Keratinocyte (primary cell): ENCODE results near the gene CHERP. TPM values are rescaled to one million over a fixed set of nuclear protein-coding genes. Genes with fewer than 3 reads are reported as not detected.

Experiments
- DNase-seq: peaks from one replicate; pipeline ENCODE4 v3.0.0-alpha.2; 2011; ENCODE audit warnings: low read depth, missing footprints, low spot score
- FAIRE-seq: peaks from 2 replicates; lab custom pipeline; 2011; peaks lifted over from hg19 to GRCh38; lab: Jason Lieb, UNC
- H2AFZ ChIP-seq: 2 replicates; pipeline ENCODE4 v1.6.0; 2012; ENCODE audit warnings: low read length, control low read depth, inconsistent platforms; ENCODE audit not compliant: control insufficient read depth
- H3K27ac ChIP-seq: 2 replicates; pipeline ENCODE4 v1.5.1; 2011; ENCODE audit warnings: low read length; ENCODE audit not compliant: control insufficient read depth, insufficient read depth
- H3K27me3 ChIP-seq: 3 replicates; pipeline ENCODE4 v1.6.0; 2011; ENCODE audit warnings: low read length; ENCODE audit not compliant: control insufficient read depth, insufficient read depth; ENCODE audit errors: extremely low read depth
- H3K36me3 ChIP-seq, 2 experiments: 2 replicates in 1 of 2; 3 replicates in 1 of 2; pipeline ENCODE4 v1.5.1; 2011; ENCODE audit warnings: low read length in 2 of 2, mild to moderate bottlenecking in 1 of 2; ENCODE audit not compliant: control insufficient read depth in 2 of 2, insufficient read depth in 2 of 2; ENCODE audit errors: extremely low read depth in 1 of 2
- H3K4me1 ChIP-seq: 3 replicates; pipeline ENCODE4 v1.5.1; 2011; ENCODE audit warnings: low read length; ENCODE audit not compliant: control insufficient read depth, insufficient read depth; ENCODE audit errors: extremely low read depth
- H3K4me2 ChIP-seq: 3 replicates; pipeline ENCODE4 v1.6.0; 2011; ENCODE audit warnings: low read depth, low read length; ENCODE audit not compliant: control insufficient read depth, insufficient read depth; ENCODE audit errors: extremely low read depth
- H3K4me3 ChIP-seq, 3 experiments: fragments of 200-600 bp in 1 of 3; sonication (generic) in 1 of 3; 2 replicates in 2 of 3; 3 replicates in 1 of 3; pipeline ENCODE4 v1.5.1; 2011 to 2016; ENCODE audit warnings: low read length in 3 of 3, mild to moderate bottlenecking in 3 of 3, control low read depth in 2 of 3, inconsistent platforms in 1 of 3, low read depth in 1 of 3, mixed read lengths in 1 of 3, mixed run types in 1 of 3, moderate library complexity in 1 of 3; ENCODE audit not compliant: control insufficient read depth in 2 of 3, insufficient read depth in 2 of 3; ENCODE audit errors: extremely low read depth in 1 of 3
- H3K79me2 ChIP-seq: 2 replicates; pipeline ENCODE4 v1.6.0; 2012; ENCODE audit warnings: low read length; ENCODE audit not compliant: control insufficient read depth, insufficient read depth
- H3K9ac ChIP-seq: 3 replicates; pipeline ENCODE4 v1.6.0; 2011; ENCODE audit warnings: low read length; ENCODE audit not compliant: control insufficient read depth, insufficient read depth; ENCODE audit errors: extremely low read depth
- H3K9me1 ChIP-seq: 3 replicates; pipeline ENCODE4 v1.6.0; 2011; ENCODE audit warnings: low read length; ENCODE audit not compliant: control insufficient read depth, insufficient read depth; ENCODE audit errors: extremely low read depth
- H3K9me3 ChIP-seq: 2 replicates; pipeline ENCODE4 v1.5.1; 2012; ENCODE audit warnings: low read depth, low read length; ENCODE audit not compliant: control insufficient read depth
- H4K20me1 ChIP-seq: 3 replicates; pipeline ENCODE4 v1.6.0; 2011; ENCODE audit warnings: low read length; ENCODE audit not compliant: control insufficient read depth, insufficient read depth; ENCODE audit errors: extremely low read depth
- CTCF ChIP-seq, 3 experiments: IDR thresholded peaks in 1 of 3; conservative IDR thresholded peaks in 1 of 3; optimal IDR thresholded peaks in 1 of 3; 2 replicates in 2 of 3; 3 replicates in 1 of 3; pipeline versions ENCODE3 to v1.5.1; 2011; ENCODE audit warnings: low read length in 3 of 3, mild to moderate bottlenecking in 3 of 3, moderate library complexity in 2 of 3, control low read depth in 1 of 3, inconsistent platforms in 1 of 3; ENCODE audit not compliant: insufficient read depth in 2 of 3; ENCODE audit errors: extremely low read depth in 1 of 3
- EZH2 ChIP-seq: IDR thresholded peaks from one replicate; pipeline ENCODE4 v1.6.1; 2012; ENCODE audit warnings: inconsistent platforms, mild to moderate bottlenecking, low read length, moderate library complexity
- dilution Hi-C: fragments of 300-500 bp; cut with MboI; formaldehyde crosslinking; loops from one replicate; pipeline ENCODE4 v1.7.0; 2020; ENCODE audit warnings: low sequenced_read_pairs; ENCODE audit not compliant: extremely low pct_ligation_motif_present
- polyA plus RNA-seq, 5 experiments: library from polyadenylated mRNA; depleted of rRNA in 3 of 5; stranded (reverse) in 3 of 5; stranded (forward) in 1 of 5; unstranded in 1 of 5; fragments of >200 nt; gene quantifications; 1 replicate in 1 of 5; 2 replicates in 3 of 5; 3 replicates in 1 of 5; pipeline versions ENCODE4 v1.2.1 to v1.2.3, GENCODE V29; 2011 to 2012; ENCODE audit warnings: missing spikeins in 2 of 5, low read depth in 1 of 5, low replicate concordance in 1 of 5

CHERP gene
- polyA plus RNA-seq, 1 donor (not counting 4 experiments of a cell fraction or from before 2014, with no cell fraction given) = 3.6 TPM

- H3K79me2 ChIP-seq = no peaks in the 10 kb centered on the region
- no peak overlapping the region for H3K4me2 ChIP-seq
- TF ChIP-seq EZH2 (no peak), CTCF (optimal IDR thresholded peaks at IDR 0.05 in 1 of 3, IDR thresholded peaks at IDR 0.05 in 1 of 3, conservative IDR thresholded peaks at IDR 0.05 in 1 of 3; ENCODE audit: extremely low read depth in 1 of 3, insufficient read depth in 2 of 3, low read length in 3 of 3) (no peak)
- FAIRE-seq (no peak), DNase-seq (no peak)
- H3K4me3 ChIP-seq = no peak overlapping the region
- no peaks in the 10 kb centered on the region for H4K20me1 ChIP-seq
- no peaks in the 10 kb centered on the region for H3K9me1 ChIP-seq
- no peak overlapping the region for H2AFZ ChIP-seq
- no peaks in the 10 kb centered on the region for H3K4me1 ChIP-seq
- H3K36me3 ChIP-seq = peaks cover 40 to 51% of the 10 kb centered on the region in 2 experiments
- no peaks in the 10 kb centered on the region for H3K27me3 ChIP-seq
- dilution Hi-C loops = no loop called here
- no peaks in the 10 kb centered on the region for H3K9me3 ChIP-seq
- no peak overlapping the region for H3K27ac ChIP-seq
- H3K9ac ChIP-seq = no peak overlapping the region
Observed at GRCh38 chr19:16518061-16518460, 24.2 kb downstream of the CHERP start.

GRCh38 chr19:16516923-16517610 lies 25.2 kb downstream of the CHERP start:
- no peak overlapping the region for H3K9ac ChIP-seq
- FAIRE-seq = no peak
- H3K9me3 ChIP-seq = no peaks in the 10 kb centered on the region
- no peak overlapping the region for H3K4me3 ChIP-seq
- H3K9me1 ChIP-seq = no peaks in the 10 kb centered on the region
- no peaks in the 10 kb centered on the region for H4K20me1 ChIP-seq
- H3K79me2 ChIP-seq = no peaks in the 10 kb centered on the region
- dilution Hi-C loops = no loop called here
- H3K4me1 ChIP-seq = no peaks in the 10 kb centered on the region
- no peak for TF ChIP-seq CTCF (optimal IDR thresholded peaks at IDR 0.05 in 1 of 3, IDR thresholded peaks at IDR 0.05 in 1 of 3, conservative IDR thresholded peaks at IDR 0.05 in 1 of 3; ENCODE audit: extremely low read depth in 1 of 3, insufficient read depth in 2 of 3, low read length in 3 of 3)
- no peak for TF ChIP-seq EZH2
- no peak overlapping the region for H3K4me2 ChIP-seq
- H3K27ac ChIP-seq = no peak overlapping the region
- H3K27me3 ChIP-seq = no peaks in the 10 kb centered on the region
- DNase-seq = no peak
- no peak overlapping the region for H2AFZ ChIP-seq
- peaks cover 37 to 44% of the 10 kb centered on the region in 2 experiments for H3K36me3 ChIP-seq
